Measurements from ENCODE around the gene BBS1.

The BBS1 gene

GRCh38 chr11:66549696-66550095 lies 39.3 kb downstream of the BBS1 start:
- no peak for DNase-seq (ENCODE audit: low spot score)

DNA sequence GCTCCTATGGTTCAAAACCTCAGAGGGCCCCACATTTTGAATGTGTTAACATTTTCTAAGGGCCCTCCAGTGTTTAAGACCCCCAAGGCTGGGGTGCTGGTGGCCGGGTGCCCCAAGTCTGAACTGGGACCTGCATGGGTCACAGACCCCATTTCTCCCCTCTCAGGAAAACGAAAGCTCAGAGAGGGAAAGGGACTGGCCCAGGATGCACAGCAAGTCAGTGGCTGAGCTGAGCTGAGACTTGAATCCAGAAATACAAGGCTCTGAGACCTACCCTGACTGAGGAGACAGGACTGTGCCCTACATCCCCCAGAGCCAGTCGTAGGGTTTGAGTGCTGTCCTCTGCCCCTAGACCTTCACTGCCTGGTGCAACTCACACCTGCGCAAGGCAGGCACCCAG lies 40.5 kb downstream of the BBS1 start:
- no peak for DNase-seq (ENCODE audit: low spot score)

DNA sequence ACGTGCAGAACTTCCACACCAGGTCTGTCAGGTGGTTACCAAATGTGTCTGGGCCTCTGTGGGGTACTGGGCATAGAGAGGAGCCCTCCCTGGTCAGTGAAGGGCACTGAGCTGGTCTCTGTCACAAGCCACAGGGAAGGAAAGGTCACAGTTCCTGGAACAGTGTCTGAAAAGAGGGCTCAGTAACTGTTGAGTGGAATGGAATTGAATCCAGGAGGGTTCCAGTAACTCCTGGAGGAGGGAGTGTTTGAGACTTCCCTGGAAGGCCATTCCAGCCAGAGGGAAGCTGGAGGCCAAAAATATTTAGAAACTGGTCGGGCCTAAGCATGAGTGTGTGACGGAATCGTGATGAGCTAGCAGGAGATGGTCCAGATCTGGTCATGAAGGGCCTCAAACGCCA lies 44.2 kb downstream of the BBS1 start:
- no peak for DNase-seq (ENCODE audit: low spot score)

DNA sequence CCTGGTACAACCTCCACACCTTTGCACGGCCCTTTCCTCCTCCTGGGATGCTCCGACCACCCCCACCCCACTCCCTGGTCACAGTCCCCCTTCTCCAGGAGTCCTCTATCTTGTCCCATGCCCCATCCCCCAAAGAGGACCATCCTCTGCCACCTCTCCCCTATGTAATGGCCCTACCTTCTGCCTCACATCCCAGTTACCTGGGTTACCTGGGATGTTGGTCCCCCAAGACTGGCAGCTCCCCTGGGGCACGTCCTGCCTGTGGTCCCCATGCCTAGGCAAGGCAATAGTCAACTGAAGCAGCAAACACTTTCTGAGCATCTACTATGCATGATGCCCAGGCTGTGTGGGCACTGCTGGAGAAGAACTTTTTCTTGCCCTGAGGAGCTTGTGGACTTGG lies 45.0 kb downstream of the BBS1 start:
- DNase-seq (ENCODE audit: low spot score) = no peak

GRCh38 chr11:66556086-66556485 lies 45.7 kb downstream of the BBS1 start:
- no peak for DNase-seq (ENCODE audit: low spot score)

GRCh38 chr11:66557733-66558326 lies 47.4 kb downstream of the BBS1 start:
- DNase-seq (ENCODE audit: low spot score) = no peak

DNA sequence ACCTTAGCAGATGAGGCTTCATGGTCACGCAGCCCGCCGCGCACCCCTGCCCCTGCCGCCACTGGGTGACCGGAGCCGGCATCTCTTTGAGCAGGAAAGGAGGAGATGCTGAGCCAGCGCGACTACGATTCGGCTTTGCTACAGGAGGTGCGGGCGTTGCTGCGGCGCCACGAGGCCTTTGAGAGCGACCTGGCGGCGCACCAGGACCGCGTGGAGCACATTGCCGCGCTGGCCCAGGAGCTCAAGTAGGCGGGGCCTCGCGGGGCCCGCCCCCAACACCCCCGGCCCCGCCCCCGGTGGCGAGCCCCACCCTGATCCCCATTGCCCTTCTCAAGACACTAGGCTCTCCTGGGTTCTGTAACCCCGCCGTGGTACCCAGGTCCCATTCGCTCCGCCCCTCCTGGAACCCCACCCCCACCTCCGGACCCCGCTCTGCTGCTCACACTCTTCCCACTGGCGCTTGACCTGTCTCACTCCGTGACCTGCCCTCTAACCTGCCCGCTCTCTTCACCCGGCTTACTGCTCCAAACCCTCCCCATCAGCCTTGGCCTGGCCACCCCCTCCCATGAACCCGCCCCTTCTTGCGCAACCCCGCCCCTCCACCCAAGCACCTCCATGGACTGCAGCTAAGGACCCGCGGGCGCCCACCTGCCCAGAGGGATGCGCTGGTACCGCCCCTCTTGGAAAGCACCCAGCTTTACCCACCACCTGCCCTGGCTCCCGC lies 48.9 kb downstream of the BBS1 start:
- peak; percentile 25 for DNase-seq (ENCODE audit: low spot score)

DNA sequence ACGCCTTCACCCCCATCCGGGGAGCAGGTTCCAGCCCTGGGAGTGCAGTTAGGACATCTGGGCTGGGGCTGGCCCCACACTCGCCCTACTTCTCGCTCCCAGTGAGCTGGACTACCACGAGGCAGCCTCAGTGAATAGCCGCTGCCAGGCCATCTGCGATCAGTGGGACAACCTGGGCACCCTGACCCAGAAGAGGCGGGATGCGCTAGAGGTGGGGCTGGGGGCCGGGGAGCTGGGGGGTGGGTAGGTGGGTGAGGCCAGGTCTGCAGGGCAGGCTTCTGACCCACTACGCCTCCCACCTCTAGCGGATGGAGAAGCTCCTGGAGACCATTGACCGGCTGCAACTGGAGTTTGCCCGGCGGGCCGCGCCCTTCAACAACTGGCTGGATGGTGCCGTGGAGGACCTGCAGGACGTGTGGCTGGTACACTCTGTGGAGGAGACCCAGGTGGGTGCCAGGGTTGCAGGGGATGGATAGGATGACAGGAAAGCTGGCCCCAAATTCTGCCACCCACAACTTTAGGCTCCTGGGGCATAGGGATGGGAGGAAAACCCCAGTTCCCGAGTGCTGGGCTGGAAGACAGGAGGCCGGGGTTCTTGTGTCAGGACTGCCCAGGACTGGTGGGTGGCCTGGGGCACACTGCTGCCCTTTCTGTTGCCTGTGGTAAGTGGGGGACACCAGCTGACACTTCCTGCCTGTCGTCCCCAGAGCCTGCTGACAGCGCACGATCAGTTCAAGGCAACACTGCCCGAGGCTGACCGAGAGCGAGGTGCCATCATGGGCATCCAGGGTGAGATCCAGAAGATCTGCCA lies 49.6 kb downstream of the BBS1 start:
- no peak for DNase-seq (ENCODE audit: low spot score)

GRCh38 chr11:66561178-66561974 lies 50.9 kb downstream of the BBS1 start:
- no peak for DNase-seq (ENCODE audit: low spot score)

- no peak for DNase-seq (ENCODE audit: low spot score)
Measured at GRCh38 chr11:66561975-66562248, 51.5 kb downstream of the BBS1 start.

GRCh38 chr11:66562275-66562674 lies 51.8 kb downstream of the BBS1 start:
- DNase-seq (ENCODE audit: low spot score) = no peak

DNA sequence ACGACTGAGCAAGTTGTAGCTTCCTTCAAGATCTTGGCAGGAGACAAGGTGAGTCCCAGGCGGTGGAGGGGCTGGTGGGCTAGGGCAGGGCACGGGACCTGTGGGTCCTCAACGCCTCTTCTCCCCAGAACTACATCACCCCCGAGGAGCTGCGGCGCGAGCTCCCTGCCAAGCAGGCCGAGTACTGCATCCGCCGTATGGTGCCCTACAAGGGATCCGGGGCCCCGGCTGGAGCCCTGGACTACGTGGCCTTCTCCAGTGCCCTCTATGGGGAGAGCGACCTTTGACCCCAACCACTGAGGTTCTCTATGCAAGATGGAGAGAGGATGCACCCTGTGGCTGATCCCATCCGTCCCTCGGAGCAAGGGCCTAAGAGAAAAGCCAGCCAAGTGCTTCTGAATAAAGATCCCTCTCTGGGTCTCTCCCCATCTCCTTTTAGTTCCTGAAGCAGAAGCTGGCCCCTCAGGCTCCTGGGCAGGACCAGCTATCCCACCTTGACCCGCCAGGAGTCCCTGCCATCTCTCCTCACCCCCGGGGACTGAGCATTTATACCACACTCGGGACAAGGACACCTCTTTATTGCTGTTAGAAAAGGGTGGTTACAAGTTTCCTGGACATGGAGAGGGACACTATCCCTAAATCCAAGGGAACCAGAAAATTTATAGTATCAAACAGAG lies 52.6 kb downstream of the BBS1 start:
- no peak for DNase-seq (ENCODE audit: low spot score)

DNA sequence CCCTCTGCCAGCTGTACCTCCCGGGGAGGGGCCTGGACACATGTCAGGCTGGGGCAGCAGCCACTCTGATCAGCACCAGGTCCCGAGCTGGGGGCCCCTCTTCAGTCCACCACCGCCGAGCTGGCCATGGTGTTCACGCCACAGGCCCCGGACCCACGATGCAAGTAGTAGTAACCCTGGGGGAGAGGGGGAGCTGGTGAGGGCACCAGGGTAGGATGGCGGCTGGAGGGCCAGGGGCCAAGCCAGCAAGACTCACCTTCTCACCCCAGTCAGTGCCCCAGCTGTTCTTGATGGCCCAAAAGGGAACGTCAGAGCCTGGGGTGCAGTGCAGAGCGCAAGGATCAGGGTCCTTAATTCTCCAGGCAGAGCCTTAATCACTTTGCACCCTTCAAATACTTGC lies 53.4 kb downstream of the BBS1 start:
- no peak for DNase-seq (ENCODE audit: low spot score)

- no peak for DNase-seq (ENCODE audit: low spot score)
Measured at GRCh38 chr11:66564538-66564937, 54.1 kb downstream of the BBS1 start.

GRCh38 chr11:66564984-66565383 lies 54.5 kb downstream of the BBS1 start:
- no peak for DNase-seq (ENCODE audit: low spot score)

GRCh38 chr11:66566221-66566620 lies 55.8 kb downstream of the BBS1 start:
- DNase-seq (ENCODE audit: low spot score) = no peak

DNA sequence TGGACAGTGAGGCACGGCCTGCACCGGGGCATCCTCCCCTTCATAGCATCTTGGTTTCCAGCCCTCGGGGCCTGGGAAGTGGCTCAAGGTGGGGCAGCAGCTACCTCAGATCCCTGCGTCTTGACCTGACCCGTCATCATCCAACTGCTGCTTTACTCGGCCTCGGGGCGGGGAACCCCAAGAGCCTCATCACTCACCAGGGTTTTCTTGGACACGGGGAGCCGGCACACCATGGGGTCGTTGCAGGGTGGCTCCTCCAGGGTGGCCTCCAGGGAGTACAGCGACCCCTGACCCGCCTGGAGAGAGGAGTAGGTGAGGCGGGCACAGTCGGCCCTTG lies 57.3 kb downstream of the BBS1 start:
- DNase-seq (ENCODE audit: low spot score) = no peak

DNA sequence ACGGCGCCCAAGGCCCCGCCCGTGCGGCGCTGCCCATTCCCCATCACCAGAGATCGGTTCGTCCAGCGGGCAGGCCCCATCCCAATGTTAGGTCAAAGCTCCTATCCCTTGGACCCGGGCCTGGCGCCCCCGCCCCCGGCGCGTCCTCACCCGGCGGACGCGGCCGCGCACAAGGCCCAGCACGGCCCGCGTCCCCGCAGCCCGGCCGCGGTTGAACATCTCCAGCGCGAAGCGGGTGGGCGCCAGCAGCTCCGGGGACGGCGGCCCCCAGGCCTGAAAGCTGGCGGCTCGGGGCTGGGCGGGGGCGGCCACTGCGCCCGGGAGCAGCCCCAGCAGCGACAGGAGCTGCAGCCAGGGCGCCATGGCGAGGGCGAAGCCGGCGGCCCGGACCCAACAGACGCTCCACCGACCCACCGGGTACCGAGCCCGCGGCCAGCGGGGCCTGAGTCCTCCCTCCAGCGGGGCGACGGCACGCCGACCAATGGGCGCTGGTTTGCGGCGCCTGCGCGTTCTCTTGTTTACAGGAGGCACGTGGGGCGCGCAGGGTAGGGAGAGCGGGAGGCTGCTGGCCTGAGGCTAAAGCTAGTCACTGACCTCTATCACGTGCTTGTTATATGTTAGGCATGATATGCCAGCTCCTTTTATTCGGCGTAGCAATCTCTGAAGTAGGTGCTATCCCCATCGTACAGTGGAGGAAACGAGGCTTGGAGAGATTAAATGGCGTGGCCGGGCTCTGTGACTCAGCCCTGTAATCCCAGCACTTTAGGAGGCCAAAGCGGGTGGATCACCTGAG lies 57.9 kb downstream of the BBS1 start, which contains the start of gene CTSF:
Gene CTSF, minus strand, starts transcription at position 483 of the 793 bp plus-strand sequence. Its CDS starts 120 bp downstream, at position 363.
- DNase-seq (ENCODE audit: low spot score) = peak; percentile 69

GRCh38 chr11:66569076-66569475 lies 58.6 kb downstream of the BBS1 start:
- no peak for DNase-seq (ENCODE audit: low spot score)

DNA sequence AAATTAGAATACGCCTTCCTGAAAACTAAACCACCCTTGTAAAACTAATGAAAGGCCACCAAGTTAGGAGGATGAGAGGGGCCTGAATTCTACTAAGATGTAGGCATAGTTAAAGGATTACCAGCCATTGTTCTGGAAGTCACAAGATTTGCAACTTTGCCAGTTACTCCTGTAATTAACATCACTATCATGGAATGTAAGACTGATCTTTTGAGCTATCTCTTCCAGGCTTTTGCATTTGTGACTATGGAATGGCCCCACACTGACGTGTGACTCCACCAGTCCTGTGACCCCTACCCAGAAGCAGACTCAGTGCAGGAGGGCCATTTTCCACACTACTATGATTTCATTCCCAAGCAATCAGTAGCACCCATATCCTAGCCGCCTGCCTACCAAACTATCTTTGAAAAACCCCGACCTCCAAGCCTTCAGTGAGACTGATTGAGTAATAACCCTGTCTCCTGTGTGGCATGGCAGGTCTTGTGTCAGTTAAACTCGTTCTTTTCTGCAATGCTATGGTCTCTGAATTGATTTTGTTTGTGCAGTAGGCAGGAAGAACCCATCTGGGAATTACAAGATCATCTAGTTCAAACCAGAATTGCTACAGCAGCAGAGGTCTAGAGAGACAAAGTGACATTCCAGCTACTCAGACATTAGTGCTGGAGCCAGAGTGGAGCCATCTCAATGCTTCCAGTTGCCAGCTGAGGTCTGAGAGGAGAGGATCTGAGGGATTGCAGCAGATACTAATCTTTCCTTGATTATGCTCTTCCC lies 59.8 kb downstream of the BBS1 start:
- no peak for DNase-seq (ENCODE audit: low spot score)

DNA sequence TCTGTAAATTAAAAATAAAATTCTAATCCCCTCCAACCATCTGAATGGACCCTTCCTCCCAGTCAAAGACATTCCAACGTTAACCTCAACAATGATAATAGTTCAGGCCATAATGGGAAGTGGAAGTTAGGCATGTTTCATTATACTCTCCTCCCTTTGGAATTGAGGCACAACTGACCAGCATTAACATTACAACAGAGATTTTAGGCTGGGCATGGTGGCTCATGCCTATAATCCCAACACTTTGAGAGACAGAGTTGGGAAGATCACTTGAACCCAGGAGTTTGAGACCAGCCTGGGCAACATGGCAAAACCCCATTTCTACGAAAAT lies 60.4 kb downstream of the BBS1 start:
- DNase-seq (ENCODE audit: low spot score) = no peak
